A549 (cell line): ENCODE results near the gene KCNJ14.

Source experiments
- JUNB ChIP-seq: fragments of >200 bp; sonication (Bioruptor Twin); formaldehyde crosslinking; IDR thresholded peaks from 2 replicates; pipeline ENCODE4 v1.6.1; 2016
- MAFK ChIP-seq: fragments of 450-650 bp; IDR thresholded peaks from 2 replicates; pipeline ENCODE4 v1.6.1; 2014; ENCODE audit not compliant: partially characterized antibody
- PBX3 ChIP-seq: IDR thresholded peaks from 2 replicates; pipeline ENCODE4 v1.6.1; 2012
- POLR2A ChIP-seq: IDR thresholded peaks from 2 replicates; pipeline ENCODE4 v1.6.1; 2012; ENCODE audit warnings: mild to moderate bottlenecking, low read length
- RFX5 ChIP-seq: fragments of 450-650 bp; IDR thresholded peaks from 2 replicates; pipeline ENCODE4 v1.7.1; 2014; ENCODE audit warnings: antibody characterized with exemption, mild to moderate bottlenecking, moderate library complexity
- SMC3 ChIP-seq: fragments of >200 bp; sonication (Bioruptor Twin); formaldehyde crosslinking; IDR thresholded peaks from 3 replicates; pipeline ENCODE4 v1.6.1; 2018; ENCODE audit warnings: inconsistent platforms
- ZC3H11A ChIP-seq: fragments of 450-650 bp; IDR thresholded peaks from 2 replicates; pipeline ENCODE4 v1.6.1; 2014; ENCODE audit warnings: antibody characterized with exemption, mild to moderate bottlenecking
- TF ChIP-seq, protein P1 (sequence below): IDR thresholded peaks from 2 replicates; pipeline ENCODE4 v1.6.1; 2012
- TF ChIP-seq, protein P2 (sequence below): fragments of >200 bp; sonication (Bioruptor Twin); formaldehyde crosslinking; IDR thresholded peaks from 3 replicates; pipeline ENCODE4 v1.5.1; 2016

- TF ChIP-seq POLR2A, result no peak
- TF ChIP-seq, protein P1, sequence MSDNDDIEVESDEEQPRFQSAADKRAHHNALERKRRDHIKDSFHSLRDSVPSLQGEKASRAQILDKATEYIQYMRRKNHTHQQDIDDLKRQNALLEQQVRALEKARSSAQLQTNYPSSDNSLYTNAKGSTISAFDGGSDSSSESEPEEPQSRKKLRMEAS, result no peak
- TF ChIP-seq, protein P2, sequence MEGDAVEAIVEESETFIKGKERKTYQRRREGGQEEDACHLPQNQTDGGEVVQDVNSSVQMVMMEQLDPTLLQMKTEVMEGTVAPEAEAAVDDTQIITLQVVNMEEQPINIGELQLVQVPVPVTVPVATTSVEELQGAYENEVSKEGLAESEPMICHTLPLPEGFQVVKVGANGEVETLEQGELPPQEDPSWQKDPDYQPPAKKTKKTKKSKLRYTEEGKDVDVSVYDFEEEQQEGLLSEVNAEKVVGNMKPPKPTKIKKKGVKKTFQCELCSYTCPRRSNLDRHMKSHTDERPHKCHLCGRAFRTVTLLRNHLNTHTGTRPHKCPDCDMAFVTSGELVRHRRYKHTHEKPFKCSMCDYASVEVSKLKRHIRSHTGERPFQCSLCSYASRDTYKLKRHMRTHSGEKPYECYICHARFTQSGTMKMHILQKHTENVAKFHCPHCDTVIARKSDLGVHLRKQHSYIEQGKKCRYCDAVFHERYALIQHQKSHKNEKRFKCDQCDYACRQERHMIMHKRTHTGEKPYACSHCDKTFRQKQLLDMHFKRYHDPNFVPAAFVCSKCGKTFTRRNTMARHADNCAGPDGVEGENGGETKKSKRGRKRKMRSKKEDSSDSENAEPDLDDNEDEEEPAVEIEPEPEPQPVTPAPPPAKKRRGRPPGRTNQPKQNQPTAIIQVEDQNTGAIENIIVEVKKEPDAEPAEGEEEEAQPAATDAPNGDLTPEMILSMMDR, result no peak
- no peak for TF ChIP-seq JUNB
- TF ChIP-seq SMC3, result no peak
- TF ChIP-seq RFX5, result no peak
- TF ChIP-seq ZC3H11A, result no peak
- TF ChIP-seq PBX3, result no peak
- no peak for TF ChIP-seq MAFK
These were observed 2.8 kb upstream of the KCNJ14 start for GRCh38 chr19:48452289-48453190.
